Central memory CD4-positive, alpha-beta T cell (primary cell): ENCODE data around the gene ZDHHC1.

Experiments used
- DNase-seq: peaks from one replicate; pipeline ENCODE4 v3.0.0; 2022
- total RNA-seq, 3 experiments: gene quantifications; one replicate each; lab custom pipeline; 2026; lab: John Stamatoyannopoulos, UW

Gene ZDHHC1, protein sequence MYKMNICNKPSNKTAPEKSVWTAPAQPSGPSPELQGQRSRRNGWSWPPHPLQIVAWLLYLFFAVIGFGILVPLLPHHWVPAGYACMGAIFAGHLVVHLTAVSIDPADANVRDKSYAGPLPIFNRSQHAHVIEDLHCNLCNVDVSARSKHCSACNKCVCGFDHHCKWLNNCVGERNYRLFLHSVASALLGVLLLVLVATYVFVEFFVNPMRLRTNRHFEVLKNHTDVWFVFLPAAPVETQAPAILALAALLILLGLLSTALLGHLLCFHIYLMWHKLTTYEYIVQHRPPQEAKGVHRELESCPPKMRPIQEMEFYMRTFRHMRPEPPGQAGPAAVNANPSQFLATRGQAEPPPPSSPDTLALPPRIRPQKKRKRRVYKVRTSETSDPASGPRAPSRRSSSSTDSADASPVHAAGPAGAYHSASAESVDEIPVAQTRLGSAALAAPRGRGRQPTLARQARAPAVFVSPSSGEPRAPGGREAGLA
- total RNA-seq, result 0.44 to 0.58 (median 0.53) reads per million in 3 experiments

- DNase-seq, result peak; percentile 26
These were observed at the start of gene ZDHHC1 for GRCh38 chr16:67415872-67416793. TSS of gene ZDHHC1 (minus strand) at chr16:67416477. CDS start at chr16:67407775, 8,702 bp downstream.

DNA sequence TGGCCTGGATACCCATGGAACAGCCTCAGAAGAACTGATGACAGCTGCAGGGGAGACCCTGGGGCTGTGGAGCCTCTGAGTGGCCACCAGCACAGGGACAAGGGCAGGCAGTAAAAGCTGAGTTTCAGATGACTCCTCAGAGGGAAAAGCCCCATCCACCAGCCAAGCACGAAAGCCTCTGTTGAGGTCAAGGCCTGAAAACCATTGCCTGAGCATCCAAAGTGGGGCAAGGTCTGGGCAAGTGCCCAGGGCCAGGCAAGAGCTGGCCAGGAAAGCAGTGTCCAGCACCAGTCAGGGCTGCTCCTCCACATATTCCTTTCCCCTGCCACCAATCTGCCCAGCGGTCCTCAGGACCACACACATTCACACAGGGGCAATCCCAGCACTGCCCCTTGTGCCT is 48.3 kb upstream of the ZDHHC1 start:
- DNase-seq, result no peak

- DNase-seq, result no peak
These were observed 47.4 kb upstream of the ZDHHC1 start for GRCh38 chr16:67463691-67464090.

DNA sequence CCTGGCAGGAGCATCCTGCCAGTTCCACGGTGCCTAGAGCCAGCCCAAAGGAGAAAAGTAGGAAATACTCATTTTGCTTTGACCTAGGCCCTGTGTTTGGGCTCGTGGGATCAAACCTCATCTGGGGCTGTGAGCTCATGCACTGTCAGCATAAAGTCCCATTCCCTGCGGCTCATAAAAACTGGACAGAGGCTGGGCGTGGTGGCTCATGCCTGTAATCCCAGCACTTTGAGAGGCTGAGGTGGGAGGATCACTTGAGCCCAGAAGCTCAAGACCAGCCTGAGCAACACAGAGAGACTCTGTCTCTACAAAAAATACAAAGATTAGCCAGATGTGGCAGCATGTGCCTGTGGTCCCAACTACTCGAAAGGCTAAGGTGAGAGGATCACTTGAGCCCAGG is 46.8 kb upstream of the ZDHHC1 start:
- no peak for DNase-seq

- no peak for DNase-seq
These were observed 46.0 kb upstream of the ZDHHC1 start for GRCh38 chr16:67462279-67462655.

DNA sequence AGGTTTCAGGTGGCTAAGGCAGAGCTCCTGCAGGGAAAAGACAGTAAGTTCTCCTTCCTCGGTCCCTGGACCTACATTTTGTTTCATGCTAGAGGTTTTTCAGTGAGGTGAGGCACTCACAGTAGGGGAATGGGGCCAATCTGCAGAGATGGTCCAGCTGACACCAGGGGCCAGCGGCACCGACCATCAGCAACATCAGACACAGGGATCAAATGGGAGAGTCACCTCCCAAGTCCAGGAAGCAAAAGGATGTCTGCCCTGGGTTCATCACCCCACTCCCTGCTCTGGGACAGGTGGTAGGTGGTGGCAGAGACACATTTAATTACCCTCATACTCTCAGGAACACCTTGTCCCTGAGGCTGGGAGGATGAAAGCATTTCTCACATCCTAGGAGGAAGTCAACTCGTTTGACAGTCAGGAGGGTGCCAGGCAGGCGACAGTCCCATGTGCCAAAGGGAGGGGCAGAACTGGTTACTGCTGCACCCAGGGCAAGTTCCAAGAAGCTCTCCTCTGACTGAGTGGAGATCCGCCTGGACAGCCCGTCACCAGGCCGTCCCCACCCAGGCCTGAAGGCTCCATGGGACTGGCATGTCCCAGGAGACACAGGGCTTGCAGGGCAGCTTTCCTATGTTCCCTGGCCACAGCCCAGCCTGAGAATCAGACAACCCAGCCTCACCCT is 45.5 kb upstream of the ZDHHC1 start:
- no peak for DNase-seq

DNA sequence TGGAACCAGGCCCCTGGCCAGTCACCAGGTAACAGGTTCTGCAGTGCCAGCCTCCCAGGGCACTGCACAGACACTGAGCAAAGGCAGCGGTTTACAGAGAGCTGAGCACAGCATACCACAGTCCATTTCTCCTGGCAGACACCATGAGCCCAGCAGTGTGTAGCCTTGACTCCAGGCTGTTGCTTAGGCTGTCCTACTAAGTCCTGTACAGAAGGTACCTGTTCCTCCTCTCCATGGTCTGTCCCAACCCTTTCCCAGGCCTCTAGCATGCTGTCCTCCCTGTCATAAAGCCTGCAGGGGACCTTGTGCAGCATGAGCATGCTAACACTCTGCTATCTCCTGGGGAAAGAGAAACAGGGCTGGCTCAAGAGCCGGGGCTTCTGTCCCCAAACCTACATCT is 44.7 kb upstream of the ZDHHC1 start:
- DNase-seq, result no peak

DNA sequence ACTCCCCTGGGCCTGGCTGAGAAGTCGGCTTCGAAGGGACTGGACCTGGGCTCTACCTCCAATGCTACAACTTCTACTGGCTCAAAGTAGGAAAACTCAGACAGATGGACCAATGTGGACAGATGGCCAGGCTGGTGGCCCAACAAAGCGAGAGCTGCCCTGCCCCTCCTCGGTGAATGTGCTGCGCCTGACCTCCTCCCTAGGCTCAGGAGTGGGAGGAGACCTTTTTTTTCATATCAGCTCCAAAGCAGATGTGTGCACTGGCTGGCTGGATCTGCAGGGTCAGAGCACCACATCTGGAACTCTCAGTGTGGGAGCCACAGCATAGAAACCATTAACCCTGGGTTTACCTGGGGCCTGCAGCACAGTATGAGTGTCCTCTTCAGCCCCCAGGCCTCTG is 43.9 kb upstream of the ZDHHC1 start:
- no peak for DNase-seq

GRCh38 chr16:67459861-67460150 is 43.5 kb upstream of the ZDHHC1 start:
- no peak for DNase-seq

DNA sequence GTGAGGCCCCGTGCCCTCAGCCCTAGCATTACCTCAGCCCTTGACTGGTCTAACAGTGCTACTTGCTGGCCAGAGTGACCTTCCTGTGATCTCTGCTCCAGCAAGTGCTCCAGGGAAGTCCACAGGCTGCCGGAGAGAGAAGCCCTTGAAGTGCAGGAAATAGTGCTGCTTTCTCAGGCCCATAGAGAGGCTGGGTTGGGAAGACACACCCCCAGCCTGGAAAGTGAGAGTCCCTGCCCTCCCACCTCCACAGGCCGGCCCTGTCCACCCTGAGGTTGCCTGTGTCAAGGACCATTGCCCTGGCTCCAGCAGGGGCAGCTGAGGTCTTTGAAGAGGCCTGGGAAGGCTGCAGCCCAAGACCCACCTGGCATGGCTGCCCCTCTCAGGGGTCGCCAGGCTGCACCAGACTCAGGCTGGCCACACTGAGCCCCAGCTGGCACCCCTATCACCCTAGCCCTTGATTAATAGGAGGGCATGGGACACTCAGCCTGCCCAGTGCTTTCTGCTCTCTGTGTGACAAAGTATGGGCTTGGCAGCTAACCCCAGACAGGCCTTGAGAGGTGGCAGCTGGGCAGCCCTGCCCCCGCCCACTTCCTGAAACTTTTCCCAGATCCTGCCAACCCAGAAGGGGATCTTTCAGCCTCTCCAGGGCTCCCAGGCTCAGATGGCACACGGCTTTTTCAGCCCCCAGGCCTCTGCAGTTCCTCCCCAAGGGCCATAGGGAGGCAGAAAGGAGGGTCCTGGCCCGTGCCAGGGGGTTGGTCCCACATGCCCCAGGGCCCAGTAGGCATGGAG is 43.0 kb upstream of the ZDHHC1 start:
- no peak for DNase-seq

- DNase-seq, result no peak
These were observed 41.9 kb upstream of the ZDHHC1 start for GRCh38 chr16:67458121-67458641.

DNA sequence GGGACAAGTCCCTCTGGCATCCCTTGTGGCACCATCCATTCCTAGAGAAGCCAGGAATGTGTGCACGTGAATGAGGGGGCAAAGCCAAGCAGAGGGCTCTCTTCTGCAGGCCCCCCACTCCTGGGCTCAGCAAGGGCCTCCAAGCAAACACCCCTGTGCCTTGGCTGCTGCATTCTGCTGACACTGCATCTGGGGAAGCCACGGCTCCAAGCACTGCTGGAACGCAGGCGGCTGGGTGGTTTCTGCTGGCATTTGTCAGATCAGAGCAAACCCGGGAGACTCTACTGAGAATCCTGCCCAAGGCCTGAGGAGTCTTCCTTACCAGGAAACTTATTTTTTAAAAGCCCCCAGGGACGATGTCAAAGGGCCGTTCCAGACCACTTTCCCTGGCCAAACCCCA is 41.3 kb upstream of the ZDHHC1 start:
- DNase-seq, result no peak

GRCh38 chr16:67456391-67457081 is 40.3 kb upstream of the ZDHHC1 start:
- no peak for DNase-seq

- DNase-seq, result no peak
These were observed 38.6 kb upstream of the ZDHHC1 start for GRCh38 chr16:67454852-67455251.

GRCh38 chr16:67454104-67454503 is 37.8 kb upstream of the ZDHHC1 start:
- DNase-seq, result no peak

GRCh38 chr16:67451704-67452435 is 35.6 kb upstream of the ZDHHC1 start:
- DNase-seq, result no peak

GRCh38 chr16:67451061-67451703 is 34.9 kb upstream of the ZDHHC1 start:
- no peak for DNase-seq

- DNase-seq, result no peak
These were observed 33.5 kb upstream of the ZDHHC1 start for GRCh38 chr16:67449739-67450138.

DNA sequence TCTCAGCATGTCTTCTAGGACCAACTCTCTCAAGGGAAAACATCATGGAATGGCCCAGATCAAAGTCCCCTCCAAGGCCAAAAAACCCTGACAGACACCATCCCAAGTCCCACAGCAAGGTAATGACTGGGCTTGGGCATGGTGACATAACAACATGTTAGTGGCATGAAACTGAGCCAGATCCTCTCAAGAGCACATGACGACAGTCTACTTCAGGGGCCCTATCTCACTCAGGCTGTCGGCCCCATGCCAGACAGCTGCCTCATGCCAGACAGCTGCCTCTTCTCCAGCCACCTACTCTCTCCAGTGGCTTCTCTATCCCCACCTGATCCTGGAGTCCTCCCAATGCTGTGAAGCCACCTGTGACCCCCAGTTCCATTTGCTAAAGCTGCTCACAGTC is 33.1 kb upstream of the ZDHHC1 start:
- no peak for DNase-seq

GRCh38 chr16:67448580-67448979 is 32.3 kb upstream of the ZDHHC1 start:
- no peak for DNase-seq
